Heart right ventricle (tissue), 16 donors: ENCODE measurements around the gene CBLB. TPM values are rescaled to one million over a fixed set of nuclear protein-coding genes. Genes with fewer than 3 reads are reported as not detected.

Source experiments
- ATAC-seq, 8 donors: fragments of 200-7000 bp; cut with Tn5 transposase; one replicate each; pipeline ENCODE4 v1.9.1; 2020; ENCODE audit warnings: mild to moderate bottlenecking in 8 of 8, moderate library complexity in 8 of 8, moderate number of reproducible peaks in 1 of 8
- DNase-seq, 2 donors: peaks; one replicate each; pipeline ENCODE4 v3.0.0-alpha.2; 2020
- H3K27ac ChIP-seq, 10 donors: fragments of 200-600 bp; sonication (generic) in 2 of 10; one replicate each; pipeline versions ENCODE4 v1.5.0 to v1.8.0; 2020 to 2022; ENCODE audit warnings: mild to moderate bottlenecking in 3 of 10
- H3K27me3 ChIP-seq, 7 donors: fragments of 200-600 bp; one replicate each; pipeline ENCODE4 v1.8.0; 2021 to 2022; ENCODE audit warnings: mild to moderate bottlenecking in 2 of 7
- H3K36me3 ChIP-seq, 9 donors: fragments of 200-600 bp; sonication (generic) in 1 of 9; one replicate each; pipeline versions ENCODE4 v1.5.0 to v1.8.0; 2020 to 2022; ENCODE audit warnings: mild to moderate bottlenecking in 2 of 9
- H3K4me1 ChIP-seq, 9 donors: fragments of 200-600 bp; sonication (generic) in 1 of 9; one replicate each; pipeline versions ENCODE4 v1.5.0 to v1.8.0; 2020 to 2022; ENCODE audit warnings: mild to moderate bottlenecking in 4 of 9
- H3K4me3 ChIP-seq, 10 donors: fragments of 200-600 bp; sonication (generic) in 2 of 10; one replicate each; pipeline versions ENCODE4 v1.5.0 to v1.8.0; 2020 to 2022; ENCODE audit warnings: mild to moderate bottlenecking in 7 of 10, moderate library complexity in 2 of 10
- H3K9me3 ChIP-seq, 11 donors: fragments of 200-600 bp in 10 of 11; sonication (generic) in 2 of 11; one replicate each; pipeline versions ENCODE4 v1.5.0 to v1.8.0; 2013 to 2022; ENCODE audit warnings: mild to moderate bottlenecking in 2 of 11, control low read depth in 1 of 11, moderate library complexity in 1 of 11
- CTCF ChIP-seq, 9 donors: fragments of 200-600 bp; sonication (generic) in 2 of 9; IDR thresholded peaks; one replicate each; pipeline versions ENCODE4 v1.5.0 to v1.8.0; 2021 to 2022; ENCODE audit warnings: antibody characterized with exemption in 9 of 9, mild to moderate bottlenecking in 5 of 9, moderate library complexity in 1 of 9
- WGBS, 2 donors: extraction: QIAGEN DNeasy Blood & Tissue Kit; methylation state at CpG; one replicate each; pipeline ENCODE4 v1.1.7; 2013; ENCODE audit warnings: inconsistent platforms in 1 of 2; 5-methylcytosine and 5-hydroxymethylcytosine counted together
- intact Hi-C, 10 donors: fragments of 100-400 bp; cut with DNase I; formaldehyde crosslinking; loops; one replicate each; pipeline versions ENCODE4 v1.11.1 to v1.14.2; 2022
- polyA plus RNA-seq, 2 donors: library from polyadenylated mRNA; stranded (reverse); fragments of 200-250 nt; gene quantifications; one replicate each; pipeline ENCODE4 v1.2.3, GENCODE V29; 2013
- total RNA-seq, 10 donors: library from RNA; stranded (reverse); fragmentation: NEBNext Ultra II Directional in 3 of 10; extraction: Animal tissue kit (Norgen Biotek cat#: 25700) in 3 of 10; gene quantifications; one replicate each; pipeline versions ENCODE4 v1.2.1 to v1.2.4, GENCODE V29; 2021 to 2023
- donor health status: Arrhythmogenic right ventricular cardiomyopathy.
- donor health status: ischemic (EF 13 %, LVEDD 7.1; RV severe dilation, severe dysfunction).
- donor health status: healthy with polysubstance abuse.
- donor health status: DM: no; HTN: yes; CAD: no.
- donor health status: DM: no; HTN: no; CAD: no.
- donor health status: ischemic (EF 25% LVEDD 6.9; RV normal size, moderate dysfunction).
- donor health status: ischemic (EF 25% LVEDD 5.7; RV mildly dilated, moderate dysfunction).
- donor health status: healthy.
- donor health status: DM: yes; HTN: yes; CAD: no.
- donor health status: Ischemic cardiomyopathy.
- donor health status: ischemic (EF 35%, LVEDD 5.7; RV mildly dilated, moderate dysfunction).
- donor health status: nonischemic (EF 11% LVEDD 7.7; RV severe dilation, severe dysfunction).
- donor health status: DM: yes; HTN: yes; CAD: no.
- donor health status: PGD.
- donor health status: ischemic (EF 29% LVEDD 5.4; RV normal size, mild dysfunction).
- donor health status: nonischemic (EF 23%, LVEDD 6.1; RV moderate dilation, normal function).

Gene CBLB
- total and polyA plus RNA-seq, 12 donors, result 14.2 to 72.7 (median 46.0) TPM

- Histone ChIP-seq H3K27ac (no peak overlapping the region), H3K9me3 (peaks cover 0 to 8% (median 0%) of the 10 kb centered on the region in 11 donors), H3K27me3 (no peaks in the 10 kb centered on the region), H3K36me3 (peaks cover 0 to 72% (median 2%) of the 10 kb centered on the region in 9 donors), H3K4me1 (peaks cover 0 to 15% (median 3%) of the 10 kb centered on the region in 9 donors), H3K4me3 (no peak overlapping the region)
- 94% methylated on average over 1 of the region's 1 CpG for WGBS, 2 donors
- ATAC-seq, result no peak
- DNase-seq, result no peak
- intact Hi-C loops, result loop anchor here in 1 of 10 donors (10.0 kb wide), 1 partner anchor 156 kb away; the partner anchor contains the start of gene CBLB
- no peak for TF ChIP-seq CTCF (IDR thresholded peaks at IDR 0.05)
These were observed 159.8 kb downstream of the CBLB start for GRCh38 chr3:105708980-105709379.

- ATAC-seq (peak in 5 of 8 donors; percentile 27 to 64 (median 59)), DNase-seq (no peak)
- H3K4me1 ChIP-seq, result peaks cover 0 to 15% (median 3%) of the 10 kb centered on the region in 9 donors
- H3K27ac ChIP-seq, result no peak overlapping the region
- intact Hi-C loops, result loop anchor here in 1 of 10 donors (10.0 kb wide), 1 partner anchor 158 kb away; the partner anchor contains the start of gene CBLB
- TF ChIP-seq CTCF (IDR thresholded peaks at IDR 0.05), result no peak
- no peak overlapping the region for H3K4me3 ChIP-seq
- H3K9me3 ChIP-seq, result peaks cover 0 to 8% (median 0%) of the 10 kb centered on the region in 11 donors
- peaks cover 0 to 72% (median 12%) of the 10 kb centered on the region in 9 donors for H3K36me3 ChIP-seq
- 68 to 72% methylated on average over 2 of the region's 2 CpGs for WGBS, 2 donors
- no peaks in the 10 kb centered on the region for H3K27me3 ChIP-seq
These were observed 161.8 kb downstream of the CBLB start for GRCh38 chr3:105707009-105707408.

GRCh38 chr3:105704726-105705410, 163.9 kb downstream of the CBLB start:
- H3K27me3 ChIP-seq, result no peaks in the 10 kb centered on the region
- ATAC-seq (no peak), DNase-seq (no peak)
- peaks cover 0 to 5% (median 0%) of the 10 kb centered on the region in 11 donors for H3K9me3 ChIP-seq
- no peak for TF ChIP-seq CTCF (IDR thresholded peaks at IDR 0.05)
- H3K36me3 ChIP-seq, result peaks cover 0 to 73% (median 18%) of the 10 kb centered on the region in 9 donors
- no peak overlapping the region for H3K27ac ChIP-seq
- WGBS, 2 donors, result 88 to 90% methylated on average over 4 of the region's 4 CpGs
- H3K4me3 ChIP-seq, result no peak overlapping the region
- H3K4me1 ChIP-seq, result peaks cover 0 to 15% (median 3%) of the 10 kb centered on the region in 9 donors
- intact Hi-C loops, result loop anchor here in 1 of 10 donors (10.0 kb wide), 1 partner anchor 160 kb away; the partner anchor contains the start of gene CBLB

GRCh38 chr3:105700575-105700974, 168.2 kb downstream of the CBLB start:
- Histone ChIP-seq H3K27me3 (no peaks in the 10 kb centered on the region), H3K4me1 (peaks cover 0 to 5% (median 0%) of the 10 kb centered on the region in 9 donors), H3K9me3 (no peaks in the 10 kb centered on the region), H3K4me3 (no peak overlapping the region), H3K27ac (no peak overlapping the region), H3K36me3 (peaks cover 0 to 85% (median 18%) of the 10 kb centered on the region in 9 donors)
- intact Hi-C loops, result loop anchor here in 1 of 10 donors (10.0 kb wide), 1 partner anchor 164 kb away; the partner anchor contains the start of gene CBLB
- DNase-seq (no peak), ATAC-seq (peak in 1 of 8 donors; percentile 25)
- no peak for TF ChIP-seq CTCF (IDR thresholded peaks at IDR 0.05)
- WGBS, 2 donors, result 94 to 100% methylated on average over 1 of the region's 1 CpG
